Gastrocnemius medialis (tissue), 4 donors: ENCODE measurements around the gene AUTS2.

Source experiments
- POLR2A ChIP-seq, 2 donors: fragments of 450-650 bp; IDR thresholded peaks; one replicate each; pipeline ENCODE4 v1.6.1; 2017; ENCODE audit warnings: antibody characterized with exemption in 2 of 2, mild to moderate bottlenecking in 2 of 2, moderate library complexity in 2 of 2
- TF ChIP-seq, protein P1 (sequence below), 5 experiments: fragments of 450-650 bp in 3 of 5; fragments of 200-600 bp in 2 of 5; sonication (generic) in 2 of 5; IDR thresholded peaks in 4 of 5; conservative IDR thresholded peaks in 1 of 5; 1 replicate in 4 of 5; 2 replicates in 1 of 5; pipeline ENCODE4 v1.5.1; 2016 to 2019; ENCODE audit warnings: antibody characterized with exemption in 5 of 5, mild to moderate bottlenecking in 3 of 5, moderate library complexity in 3 of 5

DNA sequence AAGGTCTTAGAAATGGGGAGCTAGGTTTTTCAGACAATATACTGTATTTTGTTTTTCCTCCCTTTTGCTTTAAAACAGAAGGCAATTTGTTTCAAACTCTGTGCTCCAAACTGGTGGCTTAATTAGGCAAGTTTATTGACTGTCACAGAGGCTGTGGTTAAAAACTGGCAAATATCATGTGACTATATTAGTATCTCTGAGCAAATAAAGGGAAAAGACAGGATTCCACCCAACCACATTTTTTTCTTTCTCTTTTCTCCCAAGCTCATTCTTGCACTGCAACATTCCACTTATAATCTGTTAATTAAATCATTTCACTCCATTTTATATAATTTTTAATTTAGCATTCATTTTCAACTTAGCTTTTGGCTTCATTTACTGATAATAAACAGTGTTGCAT, 615.8 kb downstream of the AUTS2 start:
- TF ChIP-seq POLR2A (IDR thresholded peaks at IDR 0.05), result no peak
- TF ChIP-seq, protein P1, sequence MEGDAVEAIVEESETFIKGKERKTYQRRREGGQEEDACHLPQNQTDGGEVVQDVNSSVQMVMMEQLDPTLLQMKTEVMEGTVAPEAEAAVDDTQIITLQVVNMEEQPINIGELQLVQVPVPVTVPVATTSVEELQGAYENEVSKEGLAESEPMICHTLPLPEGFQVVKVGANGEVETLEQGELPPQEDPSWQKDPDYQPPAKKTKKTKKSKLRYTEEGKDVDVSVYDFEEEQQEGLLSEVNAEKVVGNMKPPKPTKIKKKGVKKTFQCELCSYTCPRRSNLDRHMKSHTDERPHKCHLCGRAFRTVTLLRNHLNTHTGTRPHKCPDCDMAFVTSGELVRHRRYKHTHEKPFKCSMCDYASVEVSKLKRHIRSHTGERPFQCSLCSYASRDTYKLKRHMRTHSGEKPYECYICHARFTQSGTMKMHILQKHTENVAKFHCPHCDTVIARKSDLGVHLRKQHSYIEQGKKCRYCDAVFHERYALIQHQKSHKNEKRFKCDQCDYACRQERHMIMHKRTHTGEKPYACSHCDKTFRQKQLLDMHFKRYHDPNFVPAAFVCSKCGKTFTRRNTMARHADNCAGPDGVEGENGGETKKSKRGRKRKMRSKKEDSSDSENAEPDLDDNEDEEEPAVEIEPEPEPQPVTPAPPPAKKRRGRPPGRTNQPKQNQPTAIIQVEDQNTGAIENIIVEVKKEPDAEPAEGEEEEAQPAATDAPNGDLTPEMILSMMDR (IDR thresholded peaks at IDR 0.05 in 4 of 5, conservative IDR thresholded peaks at IDR 0.05 in 1 of 5), result no peak
